Type B pancreatic cell (in vitro differentiated cells): ENCODE data around the gene CHCHD1. TPM values are rescaled to one million over a fixed set of nuclear protein-coding genes. Genes with fewer than 3 reads are reported as not detected.

ENCODE experiments used
- DNase-seq: peaks from one replicate; pipeline ENCODE4 v3.0.0; 2021; ENCODE audit warnings: mixed read lengths; ENCODE audit not compliant: unreplicated experiment; ENCODE audit errors: extremely low spot score
- H3K27ac Mint-ChIP-seq: 2 replicates; pipeline ENCODE4 v1.8.0; 2021; ENCODE audit warnings: mild to moderate bottlenecking, mixed read lengths
- H3K27me3 Mint-ChIP-seq: 2 replicates; pipeline ENCODE4 v1.8.0; 2021; ENCODE audit warnings: mixed read lengths
- H3K36me3 Mint-ChIP-seq: 2 replicates; pipeline ENCODE4 v1.8.0; 2021; ENCODE audit warnings: mixed read lengths
- H3K4me1 Mint-ChIP-seq: one replicate; pipeline ENCODE4 v1.8.0; 2021; ENCODE audit warnings: mixed read lengths; ENCODE audit not compliant: unreplicated experiment
- H3K4me3 Mint-ChIP-seq: 2 replicates; pipeline ENCODE4 v1.8.0; 2021; ENCODE audit warnings: mild to moderate bottlenecking, mixed read lengths
- H3K9me3 Mint-ChIP-seq: 2 replicates; pipeline ENCODE4 v1.8.0; 2021; ENCODE audit warnings: mixed read lengths
- total RNA-seq: library from RNA; stranded (reverse); gene quantifications from 2 replicates; pipeline ENCODE4 v1.2.1, GENCODE V29; 2021; ENCODE audit warnings: low replicate concordance
- TF ChIP-seq, protein P1 (sequence below): fragments of 200-600 bp; sonication (generic); conservative IDR thresholded peaks from 2 replicates; pipeline ENCODE4 v1.5.0; 2021; ENCODE audit warnings: antibody characterized with exemption, mild to moderate bottlenecking

CHCHD1 gene
- total RNA-seq, 1 donor from 2014 or later = 32.6 TPM

GRCh38 chr10:73808021-73808815 lies 26.4 kb downstream of the CHCHD1 start:
- TF ChIP-seq, protein P1, sequence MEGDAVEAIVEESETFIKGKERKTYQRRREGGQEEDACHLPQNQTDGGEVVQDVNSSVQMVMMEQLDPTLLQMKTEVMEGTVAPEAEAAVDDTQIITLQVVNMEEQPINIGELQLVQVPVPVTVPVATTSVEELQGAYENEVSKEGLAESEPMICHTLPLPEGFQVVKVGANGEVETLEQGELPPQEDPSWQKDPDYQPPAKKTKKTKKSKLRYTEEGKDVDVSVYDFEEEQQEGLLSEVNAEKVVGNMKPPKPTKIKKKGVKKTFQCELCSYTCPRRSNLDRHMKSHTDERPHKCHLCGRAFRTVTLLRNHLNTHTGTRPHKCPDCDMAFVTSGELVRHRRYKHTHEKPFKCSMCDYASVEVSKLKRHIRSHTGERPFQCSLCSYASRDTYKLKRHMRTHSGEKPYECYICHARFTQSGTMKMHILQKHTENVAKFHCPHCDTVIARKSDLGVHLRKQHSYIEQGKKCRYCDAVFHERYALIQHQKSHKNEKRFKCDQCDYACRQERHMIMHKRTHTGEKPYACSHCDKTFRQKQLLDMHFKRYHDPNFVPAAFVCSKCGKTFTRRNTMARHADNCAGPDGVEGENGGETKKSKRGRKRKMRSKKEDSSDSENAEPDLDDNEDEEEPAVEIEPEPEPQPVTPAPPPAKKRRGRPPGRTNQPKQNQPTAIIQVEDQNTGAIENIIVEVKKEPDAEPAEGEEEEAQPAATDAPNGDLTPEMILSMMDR = no peak
- DNase-seq = no peak
- Mint-ChIP-seq H3K9me3 (no peaks in the 10 kb centered on the region), H3K4me1 (peaks cover 19% of the 10 kb centered on the region), H3K36me3 (peaks cover 26% of the 10 kb centered on the region), H3K4me3 (no peak overlapping the region), H3K27ac (peak overlapping the region; percentile 37), H3K27me3 (no peaks in the 10 kb centered on the region)

- peak overlapping the region; percentile 74 for H3K4me3 Mint-ChIP-seq
- TF ChIP-seq, protein P1 = no peak
- peaks cover 23% of the 10 kb centered on the region for H3K36me3 Mint-ChIP-seq
- H3K9me3 Mint-ChIP-seq = no peaks in the 10 kb centered on the region
- peaks cover 21% of the 10 kb centered on the region for H3K4me1 Mint-ChIP-seq
- no peak for DNase-seq
- H3K27ac Mint-ChIP-seq = peak overlapping the region; percentile 37
- H3K27me3 Mint-ChIP-seq = no peaks in the 10 kb centered on the region
Observed at GRCh38 chr10:73809061-73809818, 27.4 kb downstream of the CHCHD1 start.

GRCh38 chr10:73810358-73810734 lies 28.5 kb downstream of the CHCHD1 start:
- H3K36me3 Mint-ChIP-seq = peaks cover 23% of the 10 kb centered on the region

DNA sequence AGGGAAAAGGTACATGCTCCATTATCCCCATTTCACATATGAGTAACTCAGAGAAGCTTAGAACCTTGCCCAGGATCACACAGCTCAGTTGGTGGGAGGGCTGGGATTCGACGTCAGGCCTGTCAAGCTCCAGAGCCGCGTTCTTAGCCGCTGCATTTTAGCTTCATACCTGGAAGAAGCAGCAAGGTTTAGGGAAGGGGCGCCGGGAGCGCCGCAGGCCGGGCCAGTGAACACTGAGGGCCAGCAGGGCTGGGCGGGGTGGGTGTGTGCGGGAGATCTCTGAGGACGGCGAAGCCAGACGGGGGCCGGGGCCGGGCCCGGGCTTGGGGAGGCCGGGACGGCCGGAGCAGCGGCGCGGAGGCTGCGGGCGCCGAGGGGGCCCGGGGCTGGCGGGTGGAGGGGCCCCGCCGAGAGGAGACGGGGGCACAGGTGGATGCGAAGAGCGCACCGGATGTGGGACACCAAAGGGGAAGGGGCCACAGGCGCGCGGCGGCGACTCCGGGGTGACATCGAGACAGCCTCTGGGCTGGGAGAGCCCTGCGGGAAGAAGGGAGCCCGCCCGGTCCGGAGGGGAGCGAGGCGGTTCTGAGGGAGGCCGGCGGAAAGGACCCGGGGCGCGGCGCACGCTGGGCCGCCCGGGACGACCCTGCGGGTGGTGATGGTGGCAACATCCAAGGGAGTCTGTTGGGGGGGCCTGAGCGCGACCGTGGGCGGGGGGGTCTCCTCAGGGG lies 29.1 kb downstream of the CHCHD1 start:
- peak overlapping the region; percentile 90 for H3K4me3 Mint-ChIP-seq
- TF ChIP-seq, protein P1 = no peak
- no peak for DNase-seq
- H3K9me3 Mint-ChIP-seq = no peaks in the 10 kb centered on the region
- H3K4me1 Mint-ChIP-seq = peaks cover 21% of the 10 kb centered on the region
- peak overlapping the region; percentile 82 for H3K27ac Mint-ChIP-seq
- H3K27me3 Mint-ChIP-seq = no peaks in the 10 kb centered on the region
- H3K36me3 Mint-ChIP-seq = peaks cover 20% of the 10 kb centered on the region

More at GRCh38 chr10:73810358-73810734, 28.5 kb downstream of the CHCHD1 start:
- H3K4me1 Mint-ChIP-seq = peaks cover 21% of the 10 kb centered on the region
- no peaks in the 10 kb centered on the region for H3K27me3 Mint-ChIP-seq
- H3K4me3 Mint-ChIP-seq = peak overlapping the region; percentile 90
- peak overlapping the region; percentile 82 for H3K27ac Mint-ChIP-seq
- H3K9me3 Mint-ChIP-seq = no peaks in the 10 kb centered on the region
- DNase-seq = no peak
- TF ChIP-seq, protein P1 = no peak

DNA sequence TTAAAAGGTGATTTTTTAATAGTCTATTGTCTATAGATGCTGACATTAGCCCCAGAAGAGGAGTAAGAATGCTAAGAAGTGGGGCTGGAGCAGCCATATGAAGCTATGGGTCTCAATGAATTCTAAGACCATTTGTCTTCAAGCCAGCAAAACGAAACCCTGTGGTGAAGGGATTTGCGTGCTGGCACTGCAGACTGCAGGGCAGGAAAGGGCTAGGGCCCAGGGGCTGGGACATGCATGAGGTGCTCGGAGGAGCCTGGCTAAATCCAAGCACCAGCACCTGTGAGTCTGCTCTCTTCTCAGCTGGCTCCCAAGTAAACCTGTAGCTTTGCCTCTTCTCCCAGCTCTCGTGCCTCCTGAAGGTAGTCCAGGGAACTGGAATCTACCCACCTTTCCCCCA lies 30.8 kb downstream of the CHCHD1 start:
- peak overlapping the region; percentile 79 for H3K4me3 Mint-ChIP-seq
- H3K27ac Mint-ChIP-seq = peak overlapping the region; percentile 21
- no peak for DNase-seq
- peaks cover 10% of the 10 kb centered on the region for H3K36me3 Mint-ChIP-seq
- H3K4me1 Mint-ChIP-seq = peaks cover 18% of the 10 kb centered on the region
- TF ChIP-seq, protein P1 = no peak
- H3K27me3 Mint-ChIP-seq = no peaks in the 10 kb centered on the region
- H3K9me3 Mint-ChIP-seq = no peaks in the 10 kb centered on the region
